Astrocyte (in vitro differentiated cells and primary cell): Measurements from ENCODE around the gene WWTR1.

Source experiments
- EZH2 ChIP-seq: IDR thresholded peaks from 2 replicates; pipeline ENCODE4 v1.6.1; 2012; ENCODE audit warnings: mild to moderate bottlenecking, low read length, inconsistent platforms; ENCODE audit not compliant: insufficient read depth
- TF ChIP-seq, protein P1 (sequence below): IDR thresholded peaks from 2 replicates; pipeline ENCODE4 v1.5.1; 2011; ENCODE audit warnings: low read depth, mild to moderate bottlenecking, inconsistent platforms, low read length, moderate library complexity; ENCODE audit not compliant: insufficient read depth

GRCh38 chr3:149650828-149651227 lies 7.0 kb downstream of the WWTR1 start:
- TF ChIP-seq, protein P1, sequence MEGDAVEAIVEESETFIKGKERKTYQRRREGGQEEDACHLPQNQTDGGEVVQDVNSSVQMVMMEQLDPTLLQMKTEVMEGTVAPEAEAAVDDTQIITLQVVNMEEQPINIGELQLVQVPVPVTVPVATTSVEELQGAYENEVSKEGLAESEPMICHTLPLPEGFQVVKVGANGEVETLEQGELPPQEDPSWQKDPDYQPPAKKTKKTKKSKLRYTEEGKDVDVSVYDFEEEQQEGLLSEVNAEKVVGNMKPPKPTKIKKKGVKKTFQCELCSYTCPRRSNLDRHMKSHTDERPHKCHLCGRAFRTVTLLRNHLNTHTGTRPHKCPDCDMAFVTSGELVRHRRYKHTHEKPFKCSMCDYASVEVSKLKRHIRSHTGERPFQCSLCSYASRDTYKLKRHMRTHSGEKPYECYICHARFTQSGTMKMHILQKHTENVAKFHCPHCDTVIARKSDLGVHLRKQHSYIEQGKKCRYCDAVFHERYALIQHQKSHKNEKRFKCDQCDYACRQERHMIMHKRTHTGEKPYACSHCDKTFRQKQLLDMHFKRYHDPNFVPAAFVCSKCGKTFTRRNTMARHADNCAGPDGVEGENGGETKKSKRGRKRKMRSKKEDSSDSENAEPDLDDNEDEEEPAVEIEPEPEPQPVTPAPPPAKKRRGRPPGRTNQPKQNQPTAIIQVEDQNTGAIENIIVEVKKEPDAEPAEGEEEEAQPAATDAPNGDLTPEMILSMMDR, result no peak
- TF ChIP-seq EZH2, result no peak
